GM21381 (cell line): ENCODE results near the gene FANCD2.
"Not testable (repeated sequence)": the region's sequence is repeated elsewhere in the genome, so short reads cannot be mapped to it uniquely, and the experiment has no call there.

Experiments
- ATAC-seq: cut with Tn5 transposase; IDR thresholded peaks from one replicate; pipeline ENCODE4 v1.9.1; 2021; ENCODE audit warnings: mild to moderate bottlenecking, moderate library complexity; ENCODE audit not compliant: unreplicated experiment

The FANCD2 gene

DNA sequence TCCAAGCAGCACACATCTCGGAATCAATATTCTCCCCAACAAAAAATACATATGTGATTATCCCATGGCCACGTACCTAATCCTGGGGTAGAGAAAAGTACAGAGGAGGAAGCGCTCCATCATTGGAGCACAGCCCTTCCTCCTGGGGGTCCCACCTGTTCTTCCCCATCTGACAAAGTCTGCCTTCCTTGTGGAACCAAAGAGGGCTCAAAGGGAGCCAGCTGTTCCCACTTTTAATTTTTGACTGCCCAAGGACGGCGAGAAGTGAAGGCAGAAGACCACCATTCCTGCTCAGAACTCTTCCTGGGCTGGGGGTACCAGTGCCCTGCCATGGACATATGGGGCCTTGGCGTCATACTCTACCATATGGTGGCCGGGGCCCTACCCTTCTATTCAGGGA, 14.1 kb upstream of the FANCD2 start:
- no peak for ATAC-seq

- ATAC-seq: no peak
Measured at GRCh38 chr3:10015461-10015904, 10.8 kb upstream of the FANCD2 start.

GRCh38 chr3:10017636-10018292, 8.5 kb upstream of the FANCD2 start:
- no peak for ATAC-seq

- ATAC-seq: not testable (repeated sequence)
Measured at GRCh38 chr3:10018806-10019205, 7.4 kb upstream of the FANCD2 start.

GRCh38 chr3:10019326-10019725, 6.9 kb upstream of the FANCD2 start:
- ATAC-seq: no peak

- ATAC-seq: no peak
Measured at GRCh38 chr3:10021856-10022775, 4.1 kb upstream of the FANCD2 start.

- no peak for ATAC-seq
Measured at GRCh38 chr3:10023587-10024310, 2.5 kb upstream of the FANCD2 start.

GRCh38 chr3:10025205-10026083, 793 bp upstream of the FANCD2 start:
- ATAC-seq: no peak

DNA sequence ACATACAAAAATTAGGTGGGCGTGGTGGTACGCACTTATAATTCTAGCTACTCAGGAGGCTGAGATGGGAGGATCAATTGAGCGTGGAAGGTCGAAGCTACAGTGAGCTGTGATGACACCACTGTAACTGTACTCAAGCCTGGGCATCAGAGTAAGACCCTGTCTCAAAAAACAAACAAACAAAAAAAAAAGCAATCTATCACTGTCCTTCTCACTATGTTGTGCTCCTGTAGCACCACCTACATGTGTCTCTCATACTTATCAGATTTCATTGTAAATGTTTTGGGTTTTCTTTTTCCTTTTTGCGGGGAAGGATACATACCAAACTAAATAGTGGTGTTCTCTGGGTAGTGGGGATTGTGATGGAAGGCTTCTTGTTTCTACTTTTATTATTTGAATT, 14.8 kb downstream of the FANCD2 start:
- ATAC-seq: no peak

DNA sequence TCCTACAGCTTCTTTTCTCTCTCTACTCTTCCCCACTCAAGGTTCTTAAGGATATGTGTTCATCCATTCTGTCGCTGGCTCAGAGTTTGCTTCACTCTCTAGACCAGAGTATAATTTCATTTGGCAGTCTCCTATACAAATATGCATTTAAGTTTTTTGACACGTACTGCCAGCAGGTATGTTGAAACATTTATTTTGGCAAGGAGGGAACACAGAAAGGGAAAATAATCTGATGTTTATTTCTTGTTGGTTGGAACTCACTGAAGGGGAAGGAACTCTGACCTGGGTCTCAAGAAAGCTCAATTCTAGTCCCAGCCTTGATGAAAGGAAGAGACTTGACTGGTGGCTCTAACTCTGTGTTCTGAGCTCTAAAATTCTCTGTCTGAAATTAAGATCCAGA, 21.6 kb downstream of the FANCD2 start:
- no peak for ATAC-seq

DNA sequence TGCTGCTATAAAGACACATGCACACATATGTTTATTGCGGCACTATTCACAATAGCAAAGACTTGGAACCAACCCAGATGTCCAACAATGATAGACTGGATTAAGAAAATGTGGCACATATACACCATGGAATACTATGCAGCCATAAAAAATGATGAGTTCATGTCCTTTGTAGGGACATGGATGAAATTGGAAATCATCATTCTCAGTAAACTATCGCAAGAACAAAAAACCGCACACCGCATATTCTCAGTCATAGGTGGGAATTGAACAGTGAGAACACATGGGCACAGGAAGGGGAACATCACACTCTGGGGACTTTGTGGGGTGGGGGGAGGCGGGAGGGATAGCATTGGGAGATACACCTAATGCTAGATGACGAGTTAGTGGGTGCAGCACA, 26.8 kb downstream of the FANCD2 start:
- ATAC-seq: not testable (repeated sequence)

GRCh38 chr3:10055097-10055496, 28.9 kb downstream of the FANCD2 start:
- ATAC-seq: no peak

- ATAC-seq: not testable (repeated sequence)
Measured at GRCh38 chr3:10070077-10070476, 43.8 kb downstream of the FANCD2 start.

DNA sequence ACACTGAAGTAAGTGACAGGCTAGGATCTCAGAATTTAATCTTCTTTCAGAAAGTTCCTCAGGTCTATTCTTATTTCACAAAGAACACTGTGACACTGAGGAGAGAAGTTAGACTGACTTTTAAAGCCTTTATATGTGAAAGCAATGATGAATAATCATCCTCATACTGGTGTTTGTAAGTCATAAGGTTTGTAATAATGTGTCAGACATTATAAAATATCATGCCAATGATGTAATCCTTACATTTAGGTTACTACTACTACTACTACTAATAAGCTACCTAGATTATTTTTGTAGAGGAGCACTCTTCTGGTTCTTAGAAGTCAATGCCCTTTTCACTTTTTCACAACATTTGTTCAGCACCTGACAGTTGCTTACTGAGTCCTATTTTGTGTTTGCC, 48.4 kb downstream of the FANCD2 start:
- ATAC-seq: no peak

DNA sequence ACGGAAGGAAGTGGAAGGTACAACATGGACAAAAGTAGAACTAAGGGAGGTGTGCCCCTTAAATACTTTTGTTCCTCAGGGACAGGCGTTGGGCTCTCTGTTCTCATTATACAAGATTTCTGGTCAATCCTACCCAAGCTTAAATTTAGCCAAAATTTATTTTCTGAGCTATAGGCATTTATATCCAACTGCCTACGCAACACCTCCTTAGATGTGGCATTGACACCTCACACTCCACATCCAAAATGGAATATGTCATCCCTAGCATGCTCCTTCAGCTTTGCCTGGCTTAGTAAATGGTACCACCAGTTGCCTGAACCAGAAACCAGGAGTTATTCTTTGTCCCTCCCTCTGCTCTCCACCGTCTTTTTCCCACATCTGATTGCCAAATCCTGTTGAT, 55.6 kb downstream of the FANCD2 start:
- no peak for ATAC-seq

DNA sequence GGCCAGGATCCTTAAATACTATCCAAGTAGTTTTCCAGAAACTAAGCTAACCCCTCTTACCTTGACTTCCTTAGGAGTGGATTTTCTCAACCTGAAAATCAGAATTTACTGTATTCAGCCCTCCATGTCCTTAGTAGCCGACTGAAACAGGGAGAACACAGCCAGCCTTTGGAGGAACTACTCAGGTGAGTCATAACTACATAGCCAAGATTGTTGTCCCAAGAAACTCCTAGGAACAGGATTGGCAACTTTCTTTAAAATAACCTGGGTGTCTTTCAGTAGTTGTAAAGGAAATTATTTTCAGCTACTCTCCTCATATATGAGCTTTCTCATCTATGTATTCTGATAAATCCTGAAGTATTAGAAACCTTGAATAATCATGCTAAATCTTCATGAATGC, 59.5 kb downstream of the FANCD2 start:
- no peak for ATAC-seq

DNA sequence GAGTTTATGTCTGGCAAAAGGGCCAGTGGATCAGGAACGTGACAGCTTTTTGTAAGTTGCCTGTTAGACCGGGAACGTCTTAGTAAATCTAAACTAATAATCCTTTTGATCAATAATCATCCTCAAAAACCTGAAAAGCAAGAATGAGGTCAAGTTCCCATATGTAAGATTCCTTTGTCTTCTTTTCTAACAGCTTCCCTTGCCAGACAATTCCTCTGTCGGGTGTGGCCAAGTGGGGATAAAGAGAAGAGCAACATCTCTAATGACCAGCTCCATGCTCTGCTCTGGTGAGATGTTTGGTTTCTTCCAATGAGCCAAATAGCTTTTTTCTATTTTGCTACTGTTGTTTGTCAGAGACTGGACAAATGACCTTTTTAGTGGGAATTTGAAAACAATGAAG, 62.0 kb downstream of the FANCD2 start:
- ATAC-seq: no peak

GRCh38 chr3:10090179-10090578, 63.9 kb downstream of the FANCD2 start:
- ATAC-seq: no peak

DNA sequence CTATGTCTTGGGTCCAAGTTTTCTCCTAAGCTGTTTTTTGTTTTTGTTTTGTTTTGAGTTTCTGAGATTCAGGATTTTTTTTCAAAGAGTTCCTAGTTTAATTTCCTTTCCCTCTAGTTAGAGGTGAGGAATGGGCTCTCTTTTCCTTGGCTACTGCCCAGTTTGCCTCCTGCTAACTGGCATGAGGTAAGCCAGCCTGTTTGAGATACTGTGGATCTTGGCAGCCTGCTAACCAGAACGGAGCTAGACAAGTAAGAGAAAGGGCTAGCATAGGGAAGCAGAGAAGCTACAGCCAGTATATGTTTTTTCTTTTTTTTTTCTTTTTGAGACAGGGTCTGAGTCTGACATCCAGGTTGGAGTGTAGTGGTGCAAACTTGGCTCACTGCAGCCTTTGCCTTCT, 64.5 kb downstream of the FANCD2 start:
- not testable (repeated sequence) for ATAC-seq

GRCh38 chr3:10091387-10091786, 65.2 kb downstream of the FANCD2 start:
- ATAC-seq: not testable (repeated sequence)

DNA sequence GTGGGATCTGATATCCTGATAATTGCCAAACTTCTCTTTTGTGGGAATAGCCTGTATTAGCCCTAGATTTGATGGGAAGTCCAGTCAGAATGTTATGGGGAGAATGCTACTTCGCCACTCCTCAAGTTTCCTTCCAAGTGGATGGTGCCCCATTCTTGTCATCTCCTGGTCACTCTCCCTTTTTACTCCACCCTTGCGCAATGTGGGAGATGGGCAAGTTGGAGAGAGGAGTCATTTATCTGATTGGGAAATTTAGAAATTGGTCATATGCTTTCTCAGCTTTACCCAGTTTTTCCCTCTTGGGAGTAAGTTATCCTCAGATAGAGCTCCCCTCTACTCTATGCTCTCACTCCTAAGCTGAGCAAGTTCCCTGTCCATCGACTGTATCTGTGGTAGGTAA, 67.4 kb downstream of the FANCD2 start:
- ATAC-seq: no peak
